Kidney glomerular epithelial cell (primary cell): ENCODE measurements around the gene ABLIM2.
"Not testable (repeated sequence)": the region's sequence is repeated elsewhere in the genome, so short reads cannot be mapped to it uniquely, and the experiment has no call there.

Experiments
- DNase-seq: peaks from one replicate; lab custom pipeline; 2025; lab: John Stamatoyannopoulos, UW

ABLIM2 gene

DNA sequence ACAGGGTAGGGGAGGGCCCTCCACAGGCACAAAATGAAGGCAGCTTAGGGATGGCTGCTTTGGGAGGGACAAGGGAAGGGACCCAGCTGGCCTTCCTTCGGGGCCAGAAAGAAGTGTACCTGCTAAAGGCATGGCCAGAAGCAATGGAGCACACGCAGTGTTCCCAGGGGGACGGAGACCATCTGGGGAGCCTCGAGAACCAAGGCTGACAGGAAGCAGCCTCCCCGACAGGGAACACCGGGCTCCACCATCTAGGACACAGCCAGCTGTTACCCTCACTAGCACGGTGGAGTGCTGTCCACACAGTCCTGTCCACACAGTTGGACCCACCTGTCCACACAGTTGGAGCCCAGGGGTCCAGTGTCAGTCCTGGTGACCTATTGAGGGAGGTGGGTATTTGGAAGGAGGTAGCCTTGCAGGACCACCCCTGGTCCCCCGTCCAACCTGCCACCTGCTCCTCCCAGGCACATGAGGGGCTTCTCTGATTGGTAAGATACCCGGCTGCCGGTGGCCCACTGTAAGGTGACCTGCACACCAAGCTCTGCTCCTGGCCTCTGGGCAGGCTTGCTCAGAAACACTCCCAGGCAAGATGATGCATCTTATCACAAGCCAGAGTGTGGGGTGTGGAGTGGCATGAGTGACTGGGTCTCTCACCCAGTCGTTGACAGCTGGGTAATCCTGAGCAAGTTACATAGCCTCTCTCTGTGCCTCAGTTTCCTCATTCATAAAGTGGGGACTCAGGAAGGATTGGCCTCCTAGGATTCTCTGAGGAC, 198.4 kb downstream of the ABLIM2 start:
- no peak for DNase-seq

DNA sequence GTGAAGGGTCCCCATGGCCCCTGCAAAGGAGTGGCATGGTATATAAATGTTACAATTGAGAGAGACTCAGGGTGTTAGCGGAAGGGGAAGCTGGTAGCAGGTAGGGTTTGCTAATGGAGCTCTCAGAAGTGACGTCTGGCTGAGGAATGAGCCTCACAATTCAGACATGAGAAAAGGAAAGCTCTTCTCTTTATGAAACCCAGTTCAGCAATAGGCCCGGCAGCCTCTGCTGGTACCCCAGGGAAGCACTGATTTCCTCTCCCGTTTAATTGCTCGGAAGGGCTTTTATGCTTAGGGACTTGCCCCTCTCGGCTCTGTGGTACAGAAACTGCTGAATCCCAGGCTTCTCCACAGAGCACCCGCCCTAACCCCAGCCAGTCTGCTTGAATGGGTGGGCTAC, 199.5 kb downstream of the ABLIM2 start:
- DNase-seq, result no peak

DNA sequence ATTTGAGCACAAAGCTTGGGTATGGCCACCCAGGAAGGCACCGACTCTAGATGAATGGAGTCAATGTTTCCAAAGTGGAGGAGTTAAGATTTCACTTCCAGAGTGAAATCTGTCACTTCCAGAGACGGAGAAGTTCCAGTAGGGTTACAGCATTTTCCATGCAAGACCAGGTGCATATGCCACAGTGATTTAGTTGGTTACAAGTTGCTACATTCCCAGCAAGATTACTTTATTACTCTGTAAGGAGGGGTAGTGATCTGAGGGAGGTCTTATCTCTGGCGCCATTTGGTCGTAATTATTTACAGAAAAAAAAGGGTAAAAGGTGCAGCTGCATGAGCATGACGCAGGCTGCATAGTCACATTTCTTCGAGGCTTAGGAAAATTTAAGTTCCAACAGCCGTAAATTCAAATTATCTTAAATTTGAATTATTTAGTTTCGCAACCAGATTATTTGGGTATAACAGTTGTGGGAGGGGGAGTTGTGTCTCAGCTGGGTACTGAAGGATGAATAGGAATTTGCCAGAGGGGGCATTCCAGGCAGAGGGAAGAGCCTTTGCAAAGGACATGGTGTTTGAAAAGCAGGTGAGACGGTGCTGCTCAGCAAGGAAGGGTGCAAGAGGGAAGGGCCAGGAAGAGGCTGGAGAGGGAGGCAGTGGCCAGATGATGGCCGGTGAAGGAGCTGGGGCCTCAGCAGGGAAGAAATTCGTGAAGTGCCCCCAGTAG, 201.5 kb downstream of the ABLIM2 start:
- DNase-seq, result no peak

DNA sequence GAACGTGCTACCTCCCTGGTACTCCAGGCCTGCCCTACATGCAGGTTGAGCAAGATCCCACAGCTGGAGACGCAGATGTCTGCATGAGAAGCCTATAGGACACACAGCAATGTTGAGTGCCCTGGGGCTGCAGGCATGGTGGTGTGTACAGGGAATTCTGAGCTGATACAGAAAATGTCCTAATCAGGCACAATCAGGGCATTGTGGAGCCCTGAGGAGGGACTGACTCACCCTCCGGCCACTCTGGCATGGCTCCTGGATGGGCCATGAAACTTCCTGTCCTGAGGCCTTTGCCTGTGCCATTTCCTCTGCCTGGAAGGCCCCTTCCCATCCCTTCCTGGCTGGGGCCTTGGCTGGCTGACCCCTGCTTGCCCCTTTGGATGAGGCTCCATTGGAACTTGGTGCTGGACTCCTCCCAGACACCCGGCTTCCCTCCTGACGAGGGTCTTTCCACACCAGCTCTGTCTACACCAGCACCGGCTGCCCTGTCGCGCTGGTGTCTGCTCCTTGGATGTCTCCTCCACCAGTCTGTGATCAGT, 202.3 kb downstream of the ABLIM2 start:
- no peak for DNase-seq

DNA sequence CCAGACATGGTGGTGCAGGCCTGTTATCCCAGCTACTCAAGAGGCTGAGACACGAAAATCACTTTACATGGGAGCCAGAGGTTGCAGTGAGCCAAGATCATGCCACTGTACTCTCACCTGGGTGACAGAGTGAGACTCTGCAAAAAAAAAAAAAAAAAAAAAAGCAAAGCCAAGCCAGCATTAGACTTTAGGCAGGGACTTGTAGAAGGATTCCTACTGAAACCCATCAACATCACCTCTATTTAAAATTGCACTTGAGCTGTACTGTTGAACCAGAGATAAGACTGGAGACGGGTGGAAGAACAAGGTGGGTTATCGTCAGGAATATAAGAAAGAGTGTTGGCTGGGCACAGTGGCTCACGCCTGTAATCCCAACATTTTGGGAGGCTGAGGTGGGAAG, 203.2 kb downstream of the ABLIM2 start:
- DNase-seq, result no peak

DNA sequence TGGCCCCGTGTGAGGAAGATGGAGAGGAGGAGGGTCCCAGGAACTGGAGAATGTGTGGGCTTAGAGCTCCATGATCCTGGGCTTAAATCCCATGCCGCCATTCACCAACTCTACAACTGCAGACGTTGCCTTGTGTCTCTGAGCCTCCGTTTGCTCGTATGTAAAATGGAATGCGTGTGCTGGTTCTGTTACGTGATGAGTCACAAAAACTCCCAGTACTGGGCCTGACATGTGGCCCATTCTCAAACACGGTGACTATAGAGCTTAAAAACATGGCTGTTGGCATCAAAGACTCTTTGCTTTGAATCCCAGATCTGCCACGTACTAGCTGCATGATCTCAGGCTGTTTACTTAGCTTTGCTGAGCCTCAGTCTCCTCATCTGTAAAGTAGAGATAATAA, 206.0 kb downstream of the ABLIM2 start:
- DNase-seq, result no peak

DNA sequence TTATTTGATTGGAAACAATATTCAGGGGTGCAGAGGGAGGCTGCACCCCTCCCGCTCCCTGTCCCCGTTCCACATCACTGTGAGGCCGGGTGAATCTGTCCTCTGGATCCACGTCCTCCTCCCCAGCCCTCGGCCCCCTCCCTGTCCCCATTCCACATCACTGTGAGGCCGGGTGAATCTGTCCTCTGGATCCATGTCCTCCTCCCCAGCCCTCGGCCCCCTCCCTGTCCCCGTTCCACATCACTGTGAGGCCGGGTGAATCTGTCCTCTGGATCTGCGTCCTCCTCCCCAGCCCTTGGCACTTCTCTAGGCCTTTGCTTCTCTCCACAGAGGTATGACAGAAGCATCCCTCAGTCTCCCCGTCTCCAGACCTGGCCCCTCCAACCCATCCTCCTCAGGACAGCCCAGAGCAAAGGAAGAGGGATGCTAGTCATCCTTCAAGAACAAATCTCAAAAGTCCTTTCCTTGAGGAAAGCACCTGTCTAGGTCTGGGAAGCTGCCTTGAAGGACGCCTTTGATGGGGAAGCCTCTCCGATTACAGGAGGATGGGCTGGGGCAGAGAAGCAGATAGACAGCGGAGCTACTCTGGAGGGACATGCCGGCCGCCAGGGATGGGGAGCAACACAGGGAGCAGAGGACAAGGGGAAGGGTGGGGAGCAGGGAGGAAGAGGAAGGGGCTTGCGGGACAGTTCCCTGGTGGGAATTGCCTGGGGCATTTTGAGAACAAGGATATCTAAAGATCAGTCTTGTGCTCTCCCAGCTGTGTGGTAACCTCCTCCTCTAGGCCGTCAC, 208.1 kb downstream of the ABLIM2 start:
- no peak for DNase-seq

DNA sequence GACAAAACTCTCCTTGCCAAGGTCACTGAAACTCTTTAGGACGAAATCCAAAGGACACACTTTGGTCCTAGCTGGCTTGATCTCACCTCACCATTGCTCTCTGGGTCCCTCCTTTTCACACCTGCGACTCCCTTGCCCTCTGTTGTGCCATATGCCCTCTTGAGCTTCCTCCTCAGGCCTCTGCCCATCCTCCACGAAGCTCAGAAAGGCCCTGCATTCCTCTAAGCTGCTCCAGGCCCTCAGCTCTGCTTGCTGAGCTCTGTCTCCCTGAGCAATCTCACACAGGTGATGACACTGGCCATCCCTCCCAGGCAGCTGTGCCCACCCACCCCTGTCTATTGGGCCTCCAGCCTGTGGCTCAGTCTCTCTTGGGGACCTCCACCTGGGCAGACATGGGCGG, 208.9 kb downstream of the ABLIM2 start:
- no peak for DNase-seq

DNA sequence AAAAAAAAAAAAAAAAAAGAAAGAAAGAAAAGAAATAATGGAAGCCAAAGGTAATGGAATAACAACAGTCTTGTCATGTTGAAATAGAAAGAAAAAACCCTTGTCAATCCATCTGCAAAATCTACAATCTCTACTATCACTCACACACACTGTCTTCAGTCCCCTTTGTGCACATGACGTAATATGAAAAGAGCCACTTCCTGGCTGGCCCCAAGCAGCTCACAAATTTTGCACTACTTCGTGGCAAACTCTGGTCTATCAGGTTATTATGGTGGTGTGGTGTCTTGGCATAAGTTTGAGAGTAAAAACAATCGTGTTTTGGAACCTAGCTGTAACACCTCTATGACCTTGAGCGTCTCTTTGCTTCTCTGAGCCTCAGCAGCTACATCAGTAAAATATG, 210.7 kb downstream of the ABLIM2 start:
- no peak for DNase-seq

DNA sequence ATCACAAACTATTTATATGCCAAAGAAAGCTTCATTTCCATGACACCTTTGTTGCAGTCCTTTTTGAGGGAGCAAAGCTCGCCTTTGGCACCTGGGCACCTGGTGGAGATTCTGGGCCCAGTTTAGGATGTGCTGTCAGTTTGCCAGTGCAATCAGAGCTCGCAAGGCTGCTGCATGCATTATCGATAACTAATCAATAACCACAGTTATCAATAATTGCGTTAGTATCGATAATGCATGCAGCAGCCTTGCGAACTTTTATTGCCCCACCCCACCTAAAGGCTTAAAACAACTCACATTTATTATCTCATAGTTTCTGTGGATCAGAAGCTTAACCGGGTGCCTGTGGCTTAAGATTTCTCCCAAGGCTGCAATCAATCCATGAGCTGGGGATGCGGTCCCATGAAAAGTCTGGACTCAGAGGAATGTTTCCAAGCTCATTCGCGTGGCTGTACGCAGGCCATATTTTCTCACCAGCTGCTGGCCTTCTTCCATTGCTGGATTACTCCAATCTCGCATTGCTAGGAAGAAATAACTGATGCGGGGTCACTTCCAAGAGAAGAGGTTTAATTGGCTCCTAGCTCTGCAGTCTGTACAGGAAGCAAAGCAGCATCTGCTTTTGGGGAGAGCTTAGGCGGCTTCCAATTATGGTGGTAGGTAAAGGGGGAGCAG, 212.8 kb downstream of the ABLIM2 start:
- no peak for DNase-seq

DNA sequence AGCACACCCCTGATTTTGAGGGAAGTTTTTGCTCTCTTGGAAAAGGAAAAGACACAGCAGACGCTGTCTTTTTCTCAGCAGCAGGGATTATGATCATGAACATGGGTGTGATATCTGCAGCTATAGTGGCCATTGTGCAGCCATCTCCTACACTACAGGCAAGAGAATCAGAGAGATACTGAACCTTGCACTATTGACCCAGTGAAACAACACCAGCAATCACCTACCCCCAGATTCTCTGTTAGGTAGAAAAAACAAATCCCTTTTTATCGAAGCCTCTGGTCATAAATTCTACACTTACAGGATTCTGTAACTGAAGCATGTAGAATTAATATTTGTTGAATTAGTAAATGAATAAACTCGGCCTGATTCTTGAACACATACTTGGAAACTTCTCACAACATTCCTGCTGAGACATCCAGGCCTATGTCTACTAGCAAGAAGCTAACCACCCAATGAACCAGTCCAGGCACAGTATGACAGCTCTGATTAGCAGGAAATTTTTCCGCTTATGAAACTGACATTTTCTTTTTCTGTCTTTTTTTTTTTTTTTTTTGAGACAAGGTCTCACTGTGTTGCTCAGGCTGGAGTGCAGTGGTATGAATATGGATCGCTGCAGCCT, 213.9 kb downstream of the ABLIM2 start:
- peak; percentile 75 for DNase-seq

DNA sequence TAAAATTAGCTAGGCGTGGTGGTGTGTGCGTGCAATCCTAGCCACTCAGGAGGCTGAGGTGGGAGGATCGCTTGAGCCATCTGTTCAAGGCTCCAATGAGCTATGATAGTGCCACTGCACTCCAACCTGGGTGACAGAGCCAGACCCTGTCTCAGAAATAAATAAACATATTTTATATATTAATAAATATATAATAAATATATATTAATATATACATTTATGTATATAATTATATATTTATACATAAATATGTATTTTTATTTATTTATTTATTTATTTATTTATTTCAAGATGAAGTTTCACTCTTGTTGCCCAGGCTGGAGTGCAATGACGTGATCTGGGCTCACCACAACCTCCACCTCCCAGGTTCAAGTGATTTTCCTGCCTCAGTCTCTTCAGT, 214.9 kb downstream of the ABLIM2 start:
- DNase-seq, result not testable (repeated sequence)

DNA sequence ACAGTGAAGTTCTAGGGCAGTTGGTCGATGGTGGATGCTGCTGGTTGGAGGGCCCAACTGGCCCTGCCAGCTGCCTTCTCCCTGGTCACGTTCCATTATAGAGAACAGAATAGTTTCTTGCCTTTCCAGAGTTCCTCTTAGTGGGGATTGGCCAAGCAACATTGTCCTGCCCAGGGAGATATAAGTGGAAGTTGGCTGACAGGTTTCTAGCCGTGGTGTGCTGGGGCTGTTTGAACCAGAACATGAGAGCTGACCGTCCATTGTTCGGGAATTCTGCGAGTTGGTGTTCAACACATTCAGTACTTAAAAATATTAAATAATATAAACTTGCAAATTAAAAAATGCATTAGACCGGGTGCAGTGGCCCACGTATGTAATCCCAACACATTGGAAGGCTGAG, 215.4 kb downstream of the ABLIM2 start:
- no peak for DNase-seq

DNA sequence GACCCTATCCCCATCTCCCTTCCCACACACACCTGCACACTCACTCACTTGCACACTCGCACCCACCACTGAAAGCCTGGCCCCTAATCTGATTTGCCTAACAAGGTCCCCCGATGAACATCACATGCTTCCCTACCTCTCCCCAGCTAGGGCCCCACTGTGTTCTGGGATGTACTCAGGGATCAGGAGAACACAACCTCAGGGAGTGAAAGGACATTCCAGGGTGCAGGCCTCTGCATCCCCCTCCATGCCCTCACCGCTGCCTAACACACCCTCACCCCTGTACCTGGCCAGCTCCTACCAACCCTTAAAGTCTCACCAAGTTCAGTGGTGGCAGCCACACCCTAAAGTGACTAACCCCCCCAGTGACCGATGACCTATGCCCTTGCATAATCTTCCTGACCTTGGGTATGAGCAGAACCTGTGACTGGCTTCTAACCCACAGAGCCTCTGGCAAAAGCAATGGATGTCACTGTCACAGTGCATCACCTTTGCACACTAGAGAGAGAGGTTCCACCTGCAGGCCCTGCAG, 216.6 kb downstream of the ABLIM2 start:
- no peak for DNase-seq

DNA sequence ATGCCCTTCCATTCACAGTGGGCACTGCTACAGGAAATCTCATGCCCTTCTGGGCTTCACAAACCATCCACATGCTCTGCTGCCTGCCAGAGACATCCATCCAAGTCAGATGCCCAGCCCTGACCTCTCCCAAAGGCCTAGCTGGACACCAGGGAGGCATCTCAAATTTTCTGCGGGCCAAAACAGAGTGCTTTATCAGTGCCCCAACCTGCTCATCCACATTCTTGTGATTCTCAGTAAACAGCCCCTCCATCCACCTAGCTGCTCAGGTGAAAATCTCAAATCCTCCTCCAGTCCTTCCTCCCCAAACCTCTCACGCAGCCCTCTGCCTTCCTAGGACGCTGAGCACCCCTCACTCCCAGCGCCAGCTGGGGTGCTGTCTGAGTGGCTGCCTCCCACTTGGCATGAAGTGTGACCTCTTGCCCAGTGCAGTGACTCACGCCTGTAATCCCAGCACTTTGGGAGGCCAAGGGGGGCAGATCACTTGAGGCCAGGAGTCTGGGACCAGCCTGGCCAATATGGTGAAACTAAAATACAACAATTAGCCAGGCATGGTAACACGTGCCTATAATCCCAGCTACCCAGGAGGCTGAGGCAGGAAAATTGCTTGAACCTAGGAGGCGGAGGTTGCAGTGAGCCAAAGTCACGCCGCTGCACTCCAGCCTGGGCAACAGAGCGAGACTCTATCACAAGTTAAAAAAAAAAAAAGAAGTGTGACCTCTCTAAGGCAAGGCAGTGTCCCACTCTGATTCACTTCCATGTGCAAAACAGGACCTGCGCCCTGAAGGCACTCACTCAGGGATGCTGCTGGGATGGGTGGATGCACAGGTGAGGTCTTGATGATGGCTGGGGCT, 217.3 kb downstream of the ABLIM2 start:
- DNase-seq, result peak; percentile 62

DNA sequence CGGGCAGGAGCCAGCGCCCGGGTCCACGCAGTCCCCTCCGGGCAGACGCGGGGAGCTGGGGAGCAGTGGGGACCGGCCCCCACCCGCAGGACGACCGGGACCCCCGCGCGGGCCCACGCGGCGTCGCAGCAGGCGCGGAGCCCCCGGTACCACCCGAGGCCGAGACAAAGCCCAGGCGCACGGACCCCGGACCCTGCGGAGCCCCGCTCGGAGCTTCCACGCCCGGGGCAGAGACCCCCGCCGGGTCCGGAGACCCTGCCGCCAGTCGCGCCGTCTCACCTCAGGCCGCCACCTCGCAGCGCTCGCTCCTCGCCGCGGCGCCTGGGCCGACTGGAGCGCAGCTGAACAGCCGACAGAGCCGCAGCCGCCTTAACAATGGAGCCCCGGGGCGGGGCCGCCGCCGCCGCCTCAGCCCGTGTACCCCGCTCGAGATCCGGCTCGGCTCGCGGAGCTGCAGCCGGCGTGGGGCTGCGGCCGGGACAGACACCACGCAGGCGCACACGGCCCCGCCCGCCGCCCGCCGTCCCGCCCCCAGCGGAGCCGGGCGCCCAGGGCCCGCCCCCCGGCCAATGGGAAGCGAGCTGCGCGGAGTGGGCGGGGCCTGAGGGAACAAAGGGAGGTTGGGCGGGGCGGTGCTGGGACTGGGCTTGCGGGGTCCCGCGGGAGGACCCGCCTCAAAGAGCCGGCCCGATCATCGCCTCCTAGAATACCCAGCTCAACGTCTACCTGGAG, 219.1 kb downstream of the ABLIM2 start, which contains the start of gene AFAP1:
AFAP1 (minus strand) TSS at position 485 of the 732 bp plus-strand sequence. CDS start 67,783 bp downstream, outside the sequence.
- peak; percentile 74 for DNase-seq

DNA sequence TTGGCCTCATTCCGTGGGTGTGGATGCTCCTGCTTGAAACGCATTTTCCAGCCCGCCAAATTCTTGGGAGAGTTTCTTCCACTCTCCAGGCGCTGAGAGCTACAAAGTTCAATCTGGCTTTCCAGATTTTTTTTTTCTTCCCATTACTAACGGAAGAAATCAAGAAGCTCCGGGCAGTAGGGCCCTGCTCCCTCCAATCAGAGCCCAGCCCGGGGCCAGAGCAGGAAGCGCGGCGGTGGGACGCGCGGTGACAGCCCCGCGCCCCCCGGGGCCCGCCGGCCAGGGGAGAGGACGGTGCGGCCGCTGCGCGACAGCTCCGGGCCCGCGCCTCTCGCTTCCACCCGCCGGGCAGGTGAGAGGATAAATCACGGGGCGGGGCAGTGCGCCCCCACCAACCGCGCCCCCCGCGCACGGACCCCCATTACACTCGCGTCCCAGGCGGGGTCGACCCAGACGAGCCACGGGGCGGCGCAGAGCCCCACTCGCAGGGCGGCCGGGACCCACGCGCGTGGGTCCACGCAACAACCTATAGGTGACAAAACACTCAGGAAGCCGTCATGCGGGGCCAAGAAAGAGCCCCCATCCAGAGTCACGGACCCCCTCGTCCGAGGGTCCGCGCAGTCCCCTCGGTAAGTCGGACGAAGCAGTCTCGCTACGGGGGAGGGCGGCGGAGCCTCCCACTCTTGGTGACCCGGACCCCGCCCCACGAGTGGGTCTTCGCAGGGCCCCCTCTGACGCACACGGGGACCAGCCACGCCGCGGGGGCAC, 219.8 kb downstream of the ABLIM2 start:
- no peak for DNase-seq

DNA sequence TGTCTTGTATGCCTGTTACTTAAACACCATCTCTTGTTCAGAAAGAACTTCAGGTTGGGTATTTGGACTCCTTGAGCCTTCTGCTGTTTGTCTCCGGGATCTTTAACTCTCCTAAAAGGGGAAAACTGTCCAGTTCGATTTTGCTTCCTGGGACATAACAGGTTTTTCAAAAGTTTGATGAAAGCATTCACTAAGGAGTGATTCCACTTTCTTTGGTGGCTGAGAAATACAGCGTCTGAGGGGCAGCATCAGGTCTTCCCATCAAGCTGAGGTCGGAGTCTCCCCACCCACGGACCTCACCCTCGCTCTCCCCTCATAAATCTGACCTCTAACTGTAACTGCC, 220.4 kb downstream of the ABLIM2 start:
- peak; percentile 70 for DNase-seq

DNA sequence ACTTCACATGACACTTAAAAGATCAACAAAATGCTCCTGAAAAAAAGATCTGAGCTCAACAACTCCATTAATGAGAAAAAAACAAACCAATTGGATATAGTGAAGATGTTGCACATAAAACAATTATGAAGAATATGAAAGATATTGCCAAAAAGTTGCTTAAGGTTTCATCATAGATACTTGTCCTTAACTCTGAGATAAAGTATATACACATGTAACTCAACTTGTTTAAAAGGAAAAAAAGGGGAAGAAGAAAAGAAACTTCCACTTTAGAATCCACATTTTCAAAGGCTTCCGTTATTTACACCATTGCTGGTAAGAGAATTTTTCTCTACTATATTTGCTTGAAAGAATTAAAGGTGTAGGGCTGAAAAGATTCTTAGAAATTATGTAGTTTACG, 221.6 kb downstream of the ABLIM2 start:
- no peak for DNase-seq
